GM19025 (cell line): ENCODE results near the gene CACNA2D4.

ENCODE experiments used
- ATAC-seq: cut with Tn5 transposase; IDR thresholded peaks from one replicate; pipeline ENCODE4 v1.9.1; 2021; ENCODE audit warnings: mild to moderate bottlenecking, low read depth, moderate library complexity; ENCODE audit not compliant: unreplicated experiment

Gene CACNA2D4

DNA sequence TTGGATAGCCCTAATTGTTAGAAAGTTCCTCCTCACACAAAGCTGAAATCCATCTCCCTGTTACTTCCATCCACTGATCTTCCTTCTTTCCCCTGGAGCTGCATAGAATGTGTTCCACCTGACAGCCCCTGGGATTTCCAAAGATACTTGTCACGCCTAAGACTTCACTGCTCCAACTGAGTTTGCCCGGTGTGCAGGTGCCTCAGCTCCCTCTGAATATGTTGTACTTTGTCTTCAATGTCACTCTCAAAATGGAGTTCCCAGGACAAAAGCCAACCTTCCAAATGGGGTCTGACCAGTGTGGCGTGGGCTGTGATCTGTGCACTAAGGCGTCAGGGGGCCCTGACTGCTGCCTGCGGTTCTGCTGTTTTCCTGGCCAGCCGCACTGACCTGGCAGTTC, 42.8 kb downstream of the CACNA2D4 start:
- no peak for ATAC-seq

DNA sequence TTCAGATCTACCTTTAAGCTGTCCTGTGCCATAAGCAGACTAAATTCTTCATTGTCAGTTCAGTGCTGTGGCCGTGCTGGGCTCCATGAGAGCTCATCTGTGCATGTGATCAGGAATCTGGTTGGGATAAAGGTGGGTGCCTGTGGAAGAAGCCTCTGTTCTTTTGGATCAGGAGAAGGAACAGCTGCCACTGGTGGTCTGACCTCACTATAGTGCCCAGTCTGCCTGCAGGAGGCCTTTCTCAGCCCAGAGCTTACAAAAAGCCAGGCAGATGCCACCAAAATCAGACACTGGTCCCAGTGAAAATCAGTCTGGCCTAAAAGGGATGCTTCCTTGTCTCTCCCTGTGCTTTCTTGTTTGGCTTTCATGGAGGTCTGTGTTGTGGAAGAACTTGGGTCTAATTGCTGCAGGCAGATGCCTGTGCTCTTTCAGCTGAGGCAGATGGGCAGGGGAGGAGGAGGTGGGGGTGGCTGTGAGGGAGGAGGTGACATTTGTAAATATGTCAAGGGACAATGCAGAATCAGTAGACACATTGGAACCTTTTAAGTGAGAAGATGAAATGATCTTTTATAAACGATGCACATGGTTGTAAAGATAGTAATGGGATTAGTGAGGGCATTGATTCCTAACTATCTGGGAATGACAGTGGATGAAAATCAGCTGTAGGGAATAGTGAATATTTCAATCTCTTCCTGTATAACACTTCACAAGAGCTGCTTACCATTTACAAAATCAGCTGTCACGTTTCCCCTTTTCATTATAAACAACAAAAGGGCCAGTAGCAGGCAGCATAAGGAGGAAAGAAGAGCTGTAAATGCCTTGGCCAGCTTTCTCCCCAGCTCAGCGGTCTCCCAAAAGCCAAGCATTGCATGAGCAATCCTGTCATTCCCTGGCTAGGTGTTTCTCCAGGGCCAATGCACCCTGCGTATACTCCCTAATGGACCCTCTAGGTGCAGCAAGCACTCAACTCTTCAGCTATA, 44.6 kb downstream of the CACNA2D4 start:
- no peak for ATAC-seq

DNA sequence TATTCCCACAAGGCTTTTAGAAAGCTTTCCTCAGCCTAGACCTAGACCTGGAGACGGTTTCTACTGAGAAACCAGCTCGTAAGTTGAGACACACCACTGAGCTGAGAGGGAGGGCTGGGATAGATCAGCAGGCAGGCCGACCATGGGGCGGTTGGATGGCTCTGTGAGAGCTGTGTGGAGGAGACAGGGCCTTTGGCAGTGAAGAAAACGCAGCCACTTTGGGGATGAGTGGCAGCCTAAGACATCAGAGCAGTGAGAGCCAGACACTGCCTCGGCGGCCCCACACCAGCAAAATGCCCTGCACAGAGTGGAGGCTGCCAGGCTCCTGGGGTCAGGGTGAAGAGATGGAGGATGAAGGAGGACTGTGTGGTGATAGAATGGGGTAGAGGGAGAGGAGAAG, 46.0 kb downstream of the CACNA2D4 start:
- no peak for ATAC-seq

DNA sequence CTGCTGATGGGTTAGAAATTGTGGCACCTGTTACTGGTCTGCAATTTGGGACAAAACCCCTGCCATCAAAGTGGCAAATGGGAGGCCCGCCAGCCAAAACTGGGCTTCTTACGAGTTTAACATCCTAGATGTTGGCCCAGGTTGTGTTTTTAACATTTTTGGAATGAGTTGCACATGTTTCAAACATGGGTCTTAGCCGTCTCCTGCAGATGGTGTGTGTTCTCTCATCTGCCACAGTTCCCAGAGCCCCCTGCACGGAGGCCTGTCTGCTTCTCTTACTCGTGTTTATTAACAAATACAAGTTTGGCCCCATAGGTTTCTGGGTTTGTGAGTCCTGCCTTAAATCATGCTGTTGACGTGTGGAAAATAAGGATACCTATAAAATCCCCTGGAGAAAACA, 46.5 kb downstream of the CACNA2D4 start:
- ATAC-seq = no peak

DNA sequence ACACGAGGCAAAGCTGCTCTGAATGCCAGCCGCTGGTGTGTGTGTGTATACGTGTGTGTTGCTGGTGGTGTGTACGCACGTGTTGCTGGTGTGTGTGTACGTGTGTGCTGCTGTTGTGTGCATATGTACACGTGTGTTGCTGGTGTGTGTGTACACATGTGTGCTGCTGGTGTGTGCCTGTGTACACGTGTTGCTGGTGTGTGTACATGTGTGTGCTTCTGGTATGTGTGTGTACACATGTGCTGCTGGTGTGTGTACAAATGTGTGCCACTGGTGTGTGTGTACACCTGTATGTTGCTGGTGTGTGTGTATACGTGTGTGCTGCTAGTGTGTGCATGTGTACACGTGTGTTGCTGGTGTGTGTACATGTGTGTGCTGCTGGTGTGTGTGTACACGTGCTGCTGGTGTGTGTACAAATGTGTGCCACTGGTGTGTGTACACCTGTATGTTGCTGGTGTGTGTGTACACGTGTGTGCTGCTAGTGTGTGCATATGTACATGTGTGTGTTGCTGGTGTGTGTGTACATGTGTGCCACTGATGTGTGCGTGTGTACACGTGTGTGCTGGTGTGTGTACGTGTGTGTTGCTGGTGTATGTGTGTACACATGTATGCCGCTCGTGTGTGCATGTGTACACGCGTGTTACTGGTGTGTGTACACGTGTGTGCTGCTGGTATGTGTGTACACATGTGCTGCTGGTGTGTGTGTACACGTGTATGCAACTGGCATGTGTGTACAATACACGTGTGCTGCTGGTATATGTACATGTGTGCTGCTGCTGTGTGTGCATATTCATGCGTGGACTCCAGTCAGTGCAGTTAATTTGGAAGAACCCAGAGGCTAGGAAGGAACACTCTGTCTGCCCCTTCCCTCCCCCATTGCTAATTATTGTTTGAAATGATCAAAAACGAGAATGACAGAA, 47.2 kb downstream of the CACNA2D4 start:
- no peak for ATAC-seq

DNA sequence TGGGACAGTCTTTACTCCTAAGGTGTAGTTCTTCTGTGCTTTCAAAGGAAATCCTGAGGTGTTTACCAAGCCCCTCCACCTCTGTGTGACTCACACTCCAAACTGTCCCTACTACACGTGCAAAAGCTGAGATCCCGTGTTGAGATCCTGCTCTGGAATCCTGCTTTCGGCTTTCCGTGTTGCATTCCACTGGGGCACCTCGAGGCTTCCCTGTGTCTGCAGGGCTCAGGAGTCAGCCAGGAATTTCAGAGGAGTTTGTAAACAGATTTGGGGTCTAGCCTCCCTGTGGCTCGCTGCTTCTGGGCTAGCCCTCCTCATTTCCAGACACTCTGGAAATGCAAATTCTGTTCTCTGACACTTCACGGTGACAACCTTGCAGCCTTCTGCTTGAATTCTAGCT, 48.4 kb downstream of the CACNA2D4 start:
- no peak for ATAC-seq

DNA sequence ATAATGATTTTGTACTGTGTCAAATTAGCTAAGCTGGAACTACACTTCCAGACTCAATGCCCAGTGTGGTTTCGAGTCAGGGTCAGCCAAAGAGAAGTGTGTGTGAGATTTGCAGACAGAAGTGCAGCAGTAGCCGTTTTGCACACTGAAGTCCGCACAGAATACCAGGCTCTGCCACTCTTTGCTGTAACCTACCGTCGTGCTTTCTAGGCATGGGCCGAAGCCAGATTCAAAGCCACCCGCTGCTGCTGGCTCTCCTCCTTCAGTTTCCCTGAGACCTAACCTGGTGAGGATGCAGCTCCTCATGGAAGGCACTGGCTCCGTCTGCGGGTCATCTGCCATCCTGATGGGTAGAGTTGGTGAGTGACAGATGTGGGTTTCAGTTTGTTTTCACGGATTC, 49.3 kb downstream of the CACNA2D4 start:
- ATAC-seq = no peak

DNA sequence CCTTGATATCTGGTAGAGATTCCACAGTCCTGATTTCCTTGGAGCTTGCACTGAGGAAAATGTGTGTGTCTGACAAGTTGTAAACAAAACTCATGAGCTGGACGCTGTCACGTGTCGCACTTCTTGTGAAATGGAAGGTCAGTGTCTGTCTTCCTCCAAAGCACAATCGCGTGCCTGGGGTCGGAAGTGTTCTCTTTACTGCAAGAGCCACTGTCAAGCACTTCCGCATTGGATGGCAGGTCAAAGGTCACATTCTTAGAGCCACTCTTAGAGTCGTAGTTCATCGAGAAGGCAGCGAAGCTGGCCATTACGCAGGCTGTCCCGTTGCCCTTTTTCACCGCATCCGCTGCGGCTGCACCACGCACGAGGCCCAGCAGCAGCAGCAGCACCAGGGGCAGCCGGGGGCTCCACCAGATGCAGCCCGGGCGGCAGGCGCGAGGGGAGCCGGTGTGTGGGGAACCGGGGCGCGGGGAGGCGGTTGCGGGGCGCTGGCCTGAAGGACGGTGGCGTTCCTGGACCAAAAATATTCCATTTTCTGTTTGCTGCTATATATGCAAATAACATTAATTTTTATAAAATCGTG, 53.1 kb downstream of the CACNA2D4 start:
- no peak for ATAC-seq

DNA sequence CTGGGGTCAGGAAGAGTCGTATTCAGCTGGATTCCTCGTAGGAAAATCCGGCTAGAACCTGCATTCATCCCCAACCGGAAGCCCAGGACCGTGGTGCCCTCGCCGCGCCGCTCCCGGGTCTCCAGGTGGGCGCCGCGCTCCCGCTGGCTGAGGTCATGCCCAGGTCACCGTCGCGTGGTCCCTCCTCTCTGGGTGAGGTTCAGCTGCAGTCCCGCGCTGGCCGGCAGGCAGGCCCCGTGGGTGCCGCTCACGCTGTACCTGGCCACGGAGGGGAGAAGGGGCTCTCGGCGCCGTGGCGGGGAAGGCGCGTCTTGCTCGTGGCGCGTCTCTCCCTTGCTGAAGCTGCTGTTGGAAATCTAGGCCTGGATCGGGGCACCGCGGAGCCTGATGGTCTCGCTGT, 53.6 kb downstream of the CACNA2D4 start:
- ATAC-seq = no peak

DNA sequence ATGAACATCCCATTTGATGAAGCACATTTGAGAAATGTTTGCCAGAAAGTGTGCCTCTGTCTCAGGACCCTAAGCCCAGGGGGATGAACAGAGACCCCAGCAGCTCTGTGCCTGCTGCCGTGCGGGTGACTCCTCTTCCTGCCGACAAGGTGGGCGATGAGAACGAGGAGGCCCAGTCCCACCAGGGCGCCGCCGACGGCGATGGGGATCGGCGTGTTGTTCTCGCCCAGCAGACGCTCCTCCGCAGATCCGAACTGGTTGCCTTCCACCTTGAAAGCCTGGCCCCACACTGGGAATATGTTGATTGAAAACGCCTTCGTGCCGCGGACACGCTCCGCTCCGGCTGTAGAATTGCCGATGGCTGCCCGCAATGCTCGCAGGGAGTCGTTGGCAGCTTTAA, 54.0 kb downstream of the CACNA2D4 start:
- no peak for ATAC-seq

DNA sequence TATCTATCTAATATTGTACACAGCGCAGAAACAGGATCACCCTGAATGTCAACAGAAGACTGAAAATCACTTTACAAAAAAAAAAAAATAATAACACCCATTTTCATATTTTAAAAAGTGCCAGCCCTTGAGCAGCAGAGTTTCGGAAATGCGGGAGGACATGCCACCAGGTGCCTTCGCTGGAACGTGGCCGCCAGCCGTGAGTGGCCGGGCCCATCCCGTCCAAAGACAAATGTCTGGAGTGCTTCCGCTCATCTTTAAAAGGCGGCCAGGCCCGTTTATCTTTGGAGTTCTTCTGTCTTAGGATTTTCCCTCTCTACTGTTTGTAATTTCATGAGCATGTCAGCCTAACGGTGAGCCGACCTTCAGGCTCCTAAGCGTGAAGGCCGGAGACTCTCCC, 54.6 kb downstream of the CACNA2D4 start:
- ATAC-seq = no peak

DNA sequence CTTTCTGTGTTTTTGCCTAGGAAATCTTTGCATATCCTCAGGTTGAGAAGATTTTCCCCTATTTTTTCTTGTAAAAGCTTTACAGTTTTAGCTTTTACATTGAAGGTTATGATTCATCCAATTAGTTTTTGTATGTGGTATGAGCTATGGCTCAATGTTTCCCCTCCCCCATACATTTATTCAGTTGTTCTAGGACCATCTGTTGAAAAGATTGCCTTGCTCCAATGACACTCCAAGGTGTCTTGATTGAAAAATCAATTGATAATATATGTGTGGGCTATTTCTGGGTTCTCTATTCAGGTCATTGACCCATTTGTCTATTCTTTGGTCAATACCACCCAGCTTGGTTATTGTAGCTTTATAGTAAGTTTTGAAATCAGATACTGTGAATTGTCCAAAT, 55.5 kb downstream of the CACNA2D4 start:
- ATAC-seq = no peak

DNA sequence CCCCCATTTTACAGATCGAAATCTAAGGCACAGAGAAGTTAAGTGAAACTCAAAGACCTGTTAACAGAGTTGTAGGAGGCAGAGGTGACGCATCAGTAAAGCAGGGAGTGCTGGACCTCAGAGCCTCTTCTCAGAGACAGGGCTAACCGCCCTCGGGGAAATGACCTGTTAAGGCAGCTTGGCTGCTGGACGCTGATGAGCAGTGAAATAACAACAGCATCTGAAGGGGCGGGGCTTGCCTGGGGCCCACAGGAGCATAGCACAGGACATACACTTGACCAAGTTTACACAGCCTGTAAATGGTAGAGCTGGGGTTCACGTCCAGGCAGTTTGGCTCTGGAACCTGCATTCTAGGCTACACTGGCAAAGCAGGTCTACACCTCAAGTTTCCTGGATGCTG, 58.8 kb downstream of the CACNA2D4 start:
- ATAC-seq = no peak

DNA sequence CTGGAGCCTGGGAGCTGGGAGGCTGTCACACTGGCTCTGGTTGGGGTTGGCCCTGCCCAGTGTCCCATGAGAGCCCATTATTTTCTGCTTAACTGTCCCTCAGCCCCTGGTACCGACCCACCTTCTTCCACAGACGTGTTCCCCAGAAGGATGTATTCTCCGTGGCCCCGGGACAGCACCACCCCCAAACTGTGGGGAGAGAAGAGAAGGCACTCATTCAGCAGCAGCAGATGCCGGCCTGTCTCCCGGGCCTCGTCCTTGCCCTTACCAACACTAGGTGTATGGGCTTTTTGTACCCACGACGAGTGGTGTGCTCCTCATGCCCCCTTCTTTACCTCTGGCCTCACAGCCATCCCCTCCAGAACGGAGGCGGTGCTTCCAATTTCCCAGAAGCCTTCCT, 60.0 kb downstream of the CACNA2D4 start:
- no peak for ATAC-seq

DNA sequence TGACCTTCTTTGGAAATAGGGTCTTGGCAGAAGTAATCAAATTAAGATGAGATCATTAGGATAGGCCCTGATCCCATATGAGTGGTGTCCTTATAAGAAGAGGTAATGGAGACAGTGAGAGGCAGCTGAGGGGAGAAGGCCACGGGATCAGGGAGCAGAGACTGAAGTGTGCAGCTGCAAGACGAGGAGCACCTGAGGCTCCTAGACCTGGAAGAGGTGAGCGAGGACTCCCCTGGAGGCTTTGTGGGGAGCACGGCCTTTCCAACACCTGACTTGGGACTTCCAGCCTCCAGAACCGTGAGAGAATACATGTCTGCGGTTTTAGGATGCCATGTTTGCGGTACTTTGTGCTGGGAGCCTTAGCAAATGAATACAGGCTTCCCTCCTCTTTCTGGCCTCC, 60.6 kb downstream of the CACNA2D4 start:
- no peak for ATAC-seq

DNA sequence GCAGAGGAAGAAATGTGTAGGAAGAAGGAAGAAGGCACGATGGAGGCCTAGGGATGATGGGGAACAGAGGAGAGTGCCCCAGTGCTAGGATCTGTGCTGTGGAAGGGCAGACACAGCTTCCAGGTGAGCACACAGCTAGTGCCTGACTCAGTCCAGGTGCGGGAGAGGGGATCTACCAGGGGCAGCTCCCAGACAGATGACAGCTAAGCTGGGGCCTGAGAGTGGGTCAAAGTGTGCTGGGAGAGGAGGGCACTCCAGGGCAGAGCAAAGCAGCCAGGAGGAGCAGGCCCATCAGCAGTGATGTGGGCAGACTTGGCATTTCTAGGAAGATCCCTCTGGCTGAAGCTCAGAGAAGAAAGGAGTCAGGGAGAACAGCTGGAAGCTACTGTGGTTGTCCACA, 61.4 kb downstream of the CACNA2D4 start:
- ATAC-seq = no peak

DNA sequence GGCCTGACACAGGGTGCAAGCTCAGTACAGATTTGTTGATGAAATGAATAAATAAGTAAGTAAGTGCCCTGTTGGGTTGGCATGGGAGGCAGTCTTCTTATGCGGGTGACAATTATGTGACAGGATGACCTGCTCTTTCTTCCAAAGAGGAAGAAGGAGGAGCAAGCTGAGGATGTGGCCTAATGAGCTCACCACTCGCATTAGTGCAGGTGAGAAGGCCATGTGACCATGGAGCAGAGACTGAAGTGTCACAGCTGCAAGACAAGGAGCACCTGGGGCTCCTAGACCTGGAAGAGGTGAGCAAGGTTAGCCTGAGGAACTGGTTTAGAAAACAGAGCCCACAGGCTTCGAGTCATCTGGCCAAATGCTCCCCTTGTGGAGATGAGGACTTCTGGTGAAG, 63.2 kb downstream of the CACNA2D4 start:
- ATAC-seq = no peak

DNA sequence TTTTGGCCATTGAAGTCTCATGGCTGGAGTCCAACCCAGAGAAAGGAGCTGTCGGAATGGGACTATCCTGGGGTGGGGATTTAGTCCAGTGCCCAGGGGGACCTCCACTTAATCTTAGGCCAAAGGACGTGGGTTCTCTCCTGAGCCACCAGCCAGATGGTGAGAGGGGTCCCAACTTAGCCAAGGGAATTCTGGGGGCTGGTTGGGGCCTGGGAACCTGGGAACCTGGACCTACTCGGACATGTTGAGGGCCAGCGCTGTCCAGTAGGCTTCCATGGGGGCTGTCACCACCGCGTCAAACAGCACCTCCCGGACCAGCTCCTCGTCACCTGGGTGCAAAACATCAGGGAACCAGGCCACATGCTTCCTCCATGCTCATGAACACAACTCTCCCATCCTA, 64.7 kb downstream of the CACNA2D4 start:
- no peak for ATAC-seq

DNA sequence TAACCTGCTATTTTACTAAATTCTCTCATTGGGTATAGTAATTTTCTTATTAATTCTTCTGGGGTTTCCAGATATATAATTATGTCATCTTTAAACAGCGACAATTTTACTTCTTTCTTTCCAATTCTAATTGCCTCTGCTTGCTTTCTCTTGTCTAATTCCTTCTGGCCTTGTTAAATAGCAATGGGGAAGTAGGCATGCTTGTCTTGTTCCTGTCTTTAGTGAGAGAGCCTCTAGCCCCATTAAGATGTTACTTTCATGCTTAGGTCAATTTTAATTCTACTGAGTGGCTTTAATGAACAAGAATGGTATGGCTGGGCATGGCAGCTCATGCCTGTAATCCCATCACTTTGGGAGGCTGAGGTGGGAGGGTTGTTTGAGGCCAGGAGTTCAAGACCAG, 66.4 kb downstream of the CACNA2D4 start:
- no peak for ATAC-seq

DNA sequence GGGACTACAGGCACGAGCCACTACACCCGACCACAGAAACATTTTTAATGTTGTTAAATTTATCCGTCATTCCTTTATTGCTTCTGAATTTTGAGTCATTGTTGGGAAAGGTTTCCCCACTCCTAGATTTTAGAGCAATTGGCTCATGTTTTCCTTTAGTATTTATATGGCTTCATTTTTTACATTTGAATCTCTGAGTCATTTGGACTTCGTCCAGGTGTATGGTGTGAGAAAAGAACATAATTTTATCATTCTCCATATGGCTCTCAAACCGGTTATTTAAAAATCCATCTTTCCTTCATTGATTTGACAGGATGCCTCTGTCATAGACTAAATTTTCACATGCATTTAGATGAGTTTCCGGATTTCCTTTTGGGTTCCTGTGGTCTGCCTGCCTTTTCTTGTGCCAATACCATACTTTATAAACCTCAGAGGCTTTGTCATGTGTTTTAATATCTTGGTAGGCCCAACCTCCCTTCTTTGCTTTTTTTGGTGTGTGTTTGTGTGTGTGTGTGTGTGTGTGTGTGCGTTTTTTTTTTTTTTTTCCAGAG, 67.2 kb downstream of the CACNA2D4 start:
- no peak for ATAC-seq

DNA sequence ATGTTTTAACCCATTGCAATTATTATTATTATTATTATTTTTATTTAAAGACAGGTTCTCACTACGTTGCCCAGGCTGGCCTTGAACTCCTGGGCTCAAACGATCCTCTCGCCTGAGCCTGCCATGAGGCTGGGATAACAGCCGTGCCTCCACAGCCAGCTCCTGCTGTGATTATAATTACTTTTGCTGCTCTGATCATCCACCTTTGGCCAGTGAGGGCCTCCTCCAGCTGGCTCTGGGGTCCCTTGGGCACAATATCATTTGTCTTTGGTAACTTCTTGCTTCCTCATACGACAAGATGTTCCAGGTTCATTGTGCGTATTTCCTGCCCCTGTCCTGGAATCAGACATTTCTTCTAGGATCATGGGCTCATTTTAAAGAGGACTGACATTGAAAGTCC, 69.7 kb downstream of the CACNA2D4 start:
- ATAC-seq = no peak
